ENCODE results near the gene FGF12.

Gene FGF12

DNA sequence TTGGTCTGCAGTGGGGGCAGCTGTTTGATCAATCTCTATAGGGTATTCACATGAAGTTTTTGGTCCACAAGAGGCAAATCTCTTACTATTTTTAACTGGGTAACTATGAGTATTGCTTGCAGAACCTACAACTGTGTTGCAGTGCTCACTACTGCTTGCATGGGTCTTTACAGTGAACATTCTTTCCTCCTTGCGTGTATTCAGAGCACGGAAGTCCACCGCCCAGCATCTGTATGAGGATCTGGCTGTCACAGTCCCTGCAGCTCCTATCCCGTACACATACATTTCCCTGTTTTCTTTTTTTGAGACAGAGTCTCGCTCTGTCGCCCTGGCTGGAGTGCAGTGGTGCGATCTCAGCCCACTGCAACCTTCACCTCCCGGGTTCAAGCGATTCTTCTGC, 449.9 kb downstream of the FGF12 start:
- ChIA-PET POLR2A (no interaction called here), CTCF (no interaction called here)
- TF ChIP-seq, protein P1, sequence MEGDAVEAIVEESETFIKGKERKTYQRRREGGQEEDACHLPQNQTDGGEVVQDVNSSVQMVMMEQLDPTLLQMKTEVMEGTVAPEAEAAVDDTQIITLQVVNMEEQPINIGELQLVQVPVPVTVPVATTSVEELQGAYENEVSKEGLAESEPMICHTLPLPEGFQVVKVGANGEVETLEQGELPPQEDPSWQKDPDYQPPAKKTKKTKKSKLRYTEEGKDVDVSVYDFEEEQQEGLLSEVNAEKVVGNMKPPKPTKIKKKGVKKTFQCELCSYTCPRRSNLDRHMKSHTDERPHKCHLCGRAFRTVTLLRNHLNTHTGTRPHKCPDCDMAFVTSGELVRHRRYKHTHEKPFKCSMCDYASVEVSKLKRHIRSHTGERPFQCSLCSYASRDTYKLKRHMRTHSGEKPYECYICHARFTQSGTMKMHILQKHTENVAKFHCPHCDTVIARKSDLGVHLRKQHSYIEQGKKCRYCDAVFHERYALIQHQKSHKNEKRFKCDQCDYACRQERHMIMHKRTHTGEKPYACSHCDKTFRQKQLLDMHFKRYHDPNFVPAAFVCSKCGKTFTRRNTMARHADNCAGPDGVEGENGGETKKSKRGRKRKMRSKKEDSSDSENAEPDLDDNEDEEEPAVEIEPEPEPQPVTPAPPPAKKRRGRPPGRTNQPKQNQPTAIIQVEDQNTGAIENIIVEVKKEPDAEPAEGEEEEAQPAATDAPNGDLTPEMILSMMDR (IDR thresholded peaks at IDR 0.05; ENCODE audit: control extremely low read depth, extremely low read depth, low read depth, missing control alignments): no peak
- DNase-seq (ENCODE audit: extremely low spot score): no peak

DNA sequence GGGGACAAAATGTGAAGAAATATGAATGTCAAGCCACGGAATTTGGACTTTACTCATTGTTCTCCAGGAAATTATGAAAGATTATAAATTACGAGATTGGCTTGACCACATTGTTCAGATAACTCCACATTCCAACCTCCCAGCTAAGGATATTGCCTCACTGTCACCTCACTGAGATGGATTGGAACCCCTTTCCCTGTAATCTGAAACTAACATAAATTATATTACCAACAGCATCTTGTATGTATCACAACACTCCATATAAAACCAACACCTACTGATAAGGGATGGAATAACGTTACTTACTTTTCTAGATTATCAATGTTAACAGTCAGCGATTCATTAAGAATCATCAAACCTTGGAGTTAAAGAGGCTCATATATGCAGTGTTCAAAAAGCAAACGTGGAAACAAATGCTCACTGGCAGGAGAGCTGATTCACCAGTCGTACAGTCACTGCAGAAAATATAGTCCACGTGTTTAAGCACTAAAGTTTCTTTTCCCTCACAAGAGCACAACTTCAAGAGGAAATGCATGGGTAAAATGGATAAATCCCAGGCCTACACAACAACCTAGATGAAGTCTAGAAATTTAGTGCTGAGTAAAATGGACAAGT, 451.5 kb downstream of the FGF12 start:
- no peak for DNase-seq (ENCODE audit: extremely low spot score)
- ChIA-PET POLR2A (no interaction called here), CTCF (interaction anchor here (0.8 to 1.1 kb wide), 2 partner anchors 9 to 13 kb away, joined by 3 read pairs; no protein-coding TSS in a partner anchor)
- TF ChIP-seq, protein P1 (IDR thresholded peaks at IDR 0.05; ENCODE audit: control extremely low read depth, extremely low read depth, low read depth, missing control alignments): no peak

DNA sequence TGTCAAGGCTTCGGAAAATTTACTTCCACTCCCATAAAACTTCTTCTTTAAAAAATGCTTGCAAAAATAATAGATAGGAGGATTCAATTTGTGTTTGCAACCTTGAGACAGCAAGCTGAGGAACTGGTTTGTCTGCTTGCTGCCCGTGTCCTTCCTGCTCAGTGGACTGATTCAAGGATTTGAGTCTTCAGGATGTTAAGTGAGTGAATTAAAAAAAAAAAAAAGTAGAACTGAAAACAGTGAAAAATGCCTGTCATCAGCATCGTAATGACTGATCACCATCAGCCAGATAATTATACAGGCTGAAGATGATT, 453.7 kb downstream of the FGF12 start:
- no peak for DNase-seq (ENCODE audit: extremely low spot score)
- ChIA-PET POLR2A (no interaction called here), CTCF (no interaction called here)
- TF ChIP-seq, protein P1 (IDR thresholded peaks at IDR 0.05; ENCODE audit: control extremely low read depth, extremely low read depth, low read depth, missing control alignments): no peak

DNA sequence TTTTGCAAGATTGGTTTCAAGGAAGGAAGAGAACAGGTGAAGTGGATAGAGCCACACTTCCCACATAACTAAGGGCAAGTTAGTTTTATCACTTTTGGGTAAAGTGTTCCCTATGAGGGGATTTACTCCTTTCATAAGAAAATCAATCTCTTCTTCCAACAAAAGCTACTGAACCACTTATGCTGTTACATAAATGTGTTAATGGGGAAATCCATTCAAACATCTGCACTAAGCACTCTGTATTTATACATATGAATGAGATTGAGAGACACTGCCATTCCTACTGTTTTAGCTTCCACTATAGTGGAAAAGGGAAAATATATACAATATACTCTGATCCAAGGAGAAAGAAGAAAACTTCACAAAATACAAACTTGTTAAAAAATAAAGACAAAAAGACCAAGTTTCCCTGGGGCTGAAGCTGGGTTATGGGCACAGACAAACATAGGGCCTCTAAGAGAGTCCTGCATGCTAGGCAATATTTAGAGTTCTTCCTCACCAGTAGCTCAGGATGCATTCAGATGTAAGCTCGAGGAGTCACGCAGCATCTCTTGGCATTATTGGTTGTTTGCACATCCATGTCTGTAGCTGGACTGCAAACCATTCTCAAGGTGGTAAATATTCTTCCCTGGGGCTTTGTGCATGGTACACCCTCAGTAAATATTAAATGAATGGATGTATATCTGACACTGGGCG, 454.2 kb downstream of the FGF12 start:
- ChIA-PET POLR2A (no interaction called here), CTCF (no interaction called here)
- TF ChIP-seq, protein P1 (IDR thresholded peaks at IDR 0.05; ENCODE audit: control extremely low read depth, extremely low read depth, low read depth, missing control alignments): no peak
- no peak for DNase-seq (ENCODE audit: extremely low spot score)

DNA sequence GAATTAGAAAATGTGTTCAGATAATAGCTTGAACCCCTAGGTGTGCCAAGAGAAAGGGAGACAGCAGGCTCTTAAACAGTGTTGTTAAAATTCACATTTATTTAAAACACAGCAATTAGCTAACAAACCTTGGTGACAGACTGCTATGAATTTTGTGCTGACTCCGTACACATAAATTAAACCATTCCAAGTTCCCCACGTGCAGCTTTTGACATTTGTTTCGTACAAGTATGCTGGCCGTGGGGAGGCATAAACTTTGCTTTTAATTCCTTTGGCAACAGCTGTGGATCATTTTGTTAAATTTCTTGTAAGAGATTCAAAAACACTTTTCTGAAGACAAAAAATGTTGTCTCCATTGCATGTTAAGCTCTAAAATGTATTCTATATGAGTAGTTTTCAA, 465.3 kb downstream of the FGF12 start:
- ChIA-PET CTCF (interaction anchor here (0.8 to 2.3 kb wide), 5 partner anchors 8 to 183 kb away, joined by 3 to 8 read pairs (median 3); no protein-coding TSS in a partner anchor), POLR2A (no interaction called here)
- no peak for DNase-seq (ENCODE audit: extremely low spot score)
- TF ChIP-seq, protein P1 (IDR thresholded peaks at IDR 0.05; ENCODE audit: control extremely low read depth, extremely low read depth, low read depth, missing control alignments): no peak

DNA sequence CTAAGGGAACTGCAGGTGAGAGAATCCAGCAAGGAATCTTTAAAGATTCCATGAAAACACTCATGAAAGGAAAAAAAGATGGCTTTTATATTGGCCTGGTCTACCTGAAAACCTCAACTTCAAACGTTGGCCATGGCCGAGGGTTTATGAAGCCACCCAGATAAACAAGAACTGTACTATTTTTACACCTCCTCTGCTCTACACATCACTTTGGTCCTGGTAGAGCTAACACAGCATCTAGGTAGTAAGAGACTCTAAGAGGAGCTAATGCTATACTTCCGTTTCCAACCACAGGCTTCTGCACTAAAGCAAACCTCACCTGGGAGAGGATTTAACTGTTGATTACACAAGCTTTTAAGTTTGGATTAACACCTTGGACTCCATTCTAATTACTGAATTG, 466.2 kb downstream of the FGF12 start:
- ChIA-PET CTCF (interaction anchor here (1.0 to 2.3 kb wide), 4 partner anchors 8 to 29 kb away, joined by 3 to 8 read pairs (median 4); no protein-coding TSS in a partner anchor), POLR2A (no interaction called here)
- TF ChIP-seq, protein P1 (IDR thresholded peaks at IDR 0.05; ENCODE audit: control extremely low read depth, extremely low read depth, low read depth, missing control alignments): no peak
- no peak for DNase-seq (ENCODE audit: extremely low spot score)

All from GM10248 (cell line).